Spleen (tissue), 11 donors: ENCODE data around the gene PSMD12. TPM values are rescaled to one million over a fixed set of nuclear protein-coding genes. Genes with fewer than 3 reads are reported as not detected.
"Not testable (repeated sequence)": the region's sequence is repeated elsewhere in the genome, so short reads cannot be mapped to it uniquely, and the experiment has no call there.

Experiments used
- DNase-seq: peaks from one replicate; pipeline ENCODE4 v3.0.0-alpha.2; 2020
- H3K27ac ChIP-seq, 8 donors: fragments of 200-600 bp; sonication (generic) in 7 of 8; 1 replicate in 4 of 8; 2 replicates in 4 of 8; pipeline versions ENCODE4 v1.5.0 to v1.8.0; 2016 to 2021; ENCODE audit warnings: inconsistent platforms in 4 of 8, mild to moderate bottlenecking in 4 of 8, moderate library complexity in 1 of 8
- H3K27me3 ChIP-seq, 7 donors: fragments of 200-600 bp; sonication (generic) in 6 of 7; replicated peaks in 1 of 7; 1 replicate in 4 of 7; 2 replicates in 3 of 7; pipeline versions ENCODE4 v1.5.0 to v1.8.0; 2016 to 2021; ENCODE audit warnings: inconsistent platforms in 3 of 7, mild to moderate bottlenecking in 1 of 7
- H3K36me3 ChIP-seq, 6 donors: fragments of 200-600 bp; sonication (generic) in 5 of 6; 1 replicate in 4 of 6; 2 replicates in 2 of 6; pipeline versions ENCODE4 v1.5.0 to v1.8.0; 2016 to 2021; ENCODE audit warnings: inconsistent platforms in 2 of 6
- H3K4me1 ChIP-seq, 6 donors: fragments of 200-600 bp; sonication (generic) in 5 of 6; 1 replicate in 3 of 6; 2 replicates in 3 of 6; pipeline versions ENCODE4 v1.5.0 to v1.8.0; 2016 to 2021; ENCODE audit warnings: inconsistent platforms in 3 of 6
- H3K4me3 ChIP-seq, 8 donors: fragments of 200-600 bp; sonication (generic) in 7 of 8; 1 replicate in 4 of 8; 2 replicates in 4 of 8; pipeline versions ENCODE4 v1.5.0 to v1.8.0; 2016 to 2021; ENCODE audit warnings: inconsistent platforms in 4 of 8, mild to moderate bottlenecking in 4 of 8, moderate library complexity in 2 of 8
- H3K9me3 ChIP-seq, 8 donors: fragments of 200-600 bp; sonication (generic) in 7 of 8; 1 replicate in 4 of 8; 2 replicates in 4 of 8; pipeline versions ENCODE4 v1.5.0 to v1.8.0; 2016 to 2021; ENCODE audit warnings: inconsistent platforms in 4 of 8
- POLR2A ChIP-seq, 3 donors: fragments of 450-650 bp; IDR thresholded peaks; one replicate each; pipeline ENCODE4 v1.5.1; 2017; ENCODE audit warnings: antibody characterized with exemption in 3 of 3, mild to moderate bottlenecking in 1 of 3
- POLR2AphosphoS5 ChIP-seq, 3 donors: sonication (generic); formaldehyde crosslinking; IDR thresholded peaks; one replicate each; pipeline ENCODE4 v1.5.1; 2017; ENCODE audit warnings: antibody characterized with exemption in 3 of 3
- WGBS, 5 donors: extraction: QIAGEN DNeasy Blood & Tissue Kit in 3 of 5; methylation state at CpG; one replicate each; pipeline versions ENCODE4 v1.1.5 to v1.1.7; 2013 to 2018; 5-methylcytosine and 5-hydroxymethylcytosine counted together
- intact Hi-C: fragments of 100-400 bp; cut with DNase I; formaldehyde crosslinking; loops from one replicate; pipeline ENCODE4 v1.15.0; 2023; ENCODE audit warnings: low total_unique reads
- polyA plus RNA-seq, 3 donors: library from polyadenylated mRNA; stranded (reverse); fragments of 200-250 nt; gene quantifications; one replicate each; pipeline ENCODE4 v1.2.1, GENCODE V29; 2013
- total RNA-seq, 7 donors: library from RNA; depleted of rRNA in 3 of 7; stranded (reverse); fragments of >200 nt in 3 of 7; fragmentation: NEBNext Ultra II Directional in 4 of 7; extraction: Animal tissue kit (Norgen Biotek cat#: 25700) in 4 of 7; gene quantifications; one replicate each; pipeline versions ENCODE4 v1.1.0 to v1.2.1, GENCODE V29; 2016 to 2021
- TF ChIP-seq, protein P1 (sequence below), 11 experiments: fragments of 200-600 bp in 7 of 11; fragments of 450-650 bp in 4 of 11; sonication (generic) in 4 of 11; IDR thresholded peaks in 8 of 11; conservative IDR thresholded peaks in 3 of 11; 1 replicate in 7 of 11; 2 replicates in 4 of 11; pipeline versions ENCODE4 v1.4.0 to v1.8.0; 2016 to 2021; ENCODE audit warnings: antibody characterized with exemption in 11 of 11, inconsistent platforms in 4 of 11, mild to moderate bottlenecking in 1 of 11
- donor health status: healthy with polysubstance abuse.
- donor health status: DM: no; HTN: no; CAD: no; lungs with moderate emphysema.
- donor health status: DM: no; HTN: no; CAD: no.
- donor health status: Bipolar disorder and iron deficiency.
- donor health status: healthy.
- donor health status: DM: no; HTN: no; CAD: no.
- donor health status: DM: yes; HTN: yes; CAD: no.

Gene PSMD12
- total and polyA plus RNA-seq, 10 donors: 13.8 to 46.4 (median 28.9) TPM

DNA sequence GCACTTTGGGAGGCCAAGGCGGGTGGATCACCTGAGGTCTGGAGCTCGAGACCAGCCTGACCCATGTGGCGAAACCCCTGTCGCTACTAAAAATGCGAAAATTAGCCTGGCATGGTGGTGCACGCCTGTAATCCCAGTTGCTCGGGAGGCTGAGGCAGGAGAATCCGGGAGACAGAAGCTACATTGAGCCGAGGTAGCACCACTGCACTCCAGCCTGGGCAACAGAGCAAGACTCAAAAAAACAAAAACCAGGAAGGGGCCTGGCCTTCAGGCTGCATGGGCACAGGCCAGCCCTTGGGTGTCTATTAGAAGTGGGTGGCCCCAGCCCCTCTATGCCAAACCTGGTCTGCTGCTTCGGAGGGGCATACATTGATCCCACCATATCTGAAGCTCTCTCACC, 56.0 kb downstream of the PSMD12 start:
- Histone ChIP-seq H3K4me1 (peaks cover 0 to 14% (median 5%) of the 10 kb centered on the region in 6 donors), H3K27ac (no peak overlapping the region), H3K4me3 (no peak overlapping the region), H3K36me3 (no peaks in the 10 kb centered on the region), H3K9me3 (no peaks in the 10 kb centered on the region), H3K27me3 (no peaks in the 10 kb centered on the region)
- 91 to 97% (median 94%) methylated on average over 10 of the region's 10 CpGs for WGBS, 5 donors
- no peak for DNase-seq
- TF ChIP-seq, protein P1, sequence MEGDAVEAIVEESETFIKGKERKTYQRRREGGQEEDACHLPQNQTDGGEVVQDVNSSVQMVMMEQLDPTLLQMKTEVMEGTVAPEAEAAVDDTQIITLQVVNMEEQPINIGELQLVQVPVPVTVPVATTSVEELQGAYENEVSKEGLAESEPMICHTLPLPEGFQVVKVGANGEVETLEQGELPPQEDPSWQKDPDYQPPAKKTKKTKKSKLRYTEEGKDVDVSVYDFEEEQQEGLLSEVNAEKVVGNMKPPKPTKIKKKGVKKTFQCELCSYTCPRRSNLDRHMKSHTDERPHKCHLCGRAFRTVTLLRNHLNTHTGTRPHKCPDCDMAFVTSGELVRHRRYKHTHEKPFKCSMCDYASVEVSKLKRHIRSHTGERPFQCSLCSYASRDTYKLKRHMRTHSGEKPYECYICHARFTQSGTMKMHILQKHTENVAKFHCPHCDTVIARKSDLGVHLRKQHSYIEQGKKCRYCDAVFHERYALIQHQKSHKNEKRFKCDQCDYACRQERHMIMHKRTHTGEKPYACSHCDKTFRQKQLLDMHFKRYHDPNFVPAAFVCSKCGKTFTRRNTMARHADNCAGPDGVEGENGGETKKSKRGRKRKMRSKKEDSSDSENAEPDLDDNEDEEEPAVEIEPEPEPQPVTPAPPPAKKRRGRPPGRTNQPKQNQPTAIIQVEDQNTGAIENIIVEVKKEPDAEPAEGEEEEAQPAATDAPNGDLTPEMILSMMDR (IDR thresholded peaks at IDR 0.05 in 8 of 11, conservative IDR thresholded peaks at IDR 0.05 in 3 of 11): no peak
- no peak for TF ChIP-seq POLR2AphosphoS5 (IDR thresholded peaks at IDR 0.05)
- no peak for TF ChIP-seq POLR2A (IDR thresholded peaks at IDR 0.05)
- intact Hi-C loops: no loop called here

DNA sequence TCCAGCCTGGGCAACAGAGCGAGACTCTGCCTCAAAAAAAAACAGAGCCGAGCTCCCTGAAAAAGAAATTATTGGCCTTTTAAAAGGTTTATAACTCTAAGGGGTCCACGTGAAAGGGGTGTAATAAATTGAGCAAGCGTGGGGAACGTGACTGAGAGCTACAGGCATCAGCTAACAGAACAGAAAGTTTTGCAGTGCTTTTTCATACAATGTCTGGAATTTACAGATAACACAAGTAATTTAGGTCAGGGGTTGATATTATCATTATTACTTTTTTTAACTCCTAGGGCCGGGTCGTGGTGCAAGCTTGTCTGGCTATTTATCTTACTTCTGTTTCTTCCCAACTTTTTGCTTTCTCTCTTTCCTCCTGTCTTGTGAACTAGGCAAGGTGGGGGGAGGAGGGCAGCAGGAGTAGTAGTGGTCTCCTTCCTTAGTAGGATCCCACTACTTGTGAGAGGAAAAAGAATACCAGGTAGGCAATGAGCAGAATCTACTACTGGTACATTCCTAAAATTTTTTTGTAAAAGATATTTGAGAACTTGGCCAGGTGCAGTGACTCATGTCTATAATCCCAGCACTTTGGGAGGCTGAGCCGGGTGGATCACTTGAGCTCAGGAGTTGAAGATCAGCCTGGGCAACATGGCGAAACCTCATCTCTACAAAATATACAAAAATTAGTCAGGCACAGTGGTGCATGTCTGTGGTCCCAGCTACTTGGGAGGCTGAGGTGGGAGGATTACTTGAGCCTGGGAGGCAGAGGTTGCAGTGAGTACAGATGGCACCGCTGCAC, 60.7 kb downstream of the PSMD12 start:
- DNase-seq, intact Hi-C loops, H3K27me3 ChIP-seq, H3K4me1 ChIP-seq, H3K36me3 ChIP-seq, H3K4me3 ChIP-seq, H3K9me3 ChIP-seq, H3K27ac ChIP-seq: not testable (repeated sequence)
- 77 to 85% (median 81%) methylated on average over 10 of the region's 10 CpGs for WGBS, 5 donors

DNA sequence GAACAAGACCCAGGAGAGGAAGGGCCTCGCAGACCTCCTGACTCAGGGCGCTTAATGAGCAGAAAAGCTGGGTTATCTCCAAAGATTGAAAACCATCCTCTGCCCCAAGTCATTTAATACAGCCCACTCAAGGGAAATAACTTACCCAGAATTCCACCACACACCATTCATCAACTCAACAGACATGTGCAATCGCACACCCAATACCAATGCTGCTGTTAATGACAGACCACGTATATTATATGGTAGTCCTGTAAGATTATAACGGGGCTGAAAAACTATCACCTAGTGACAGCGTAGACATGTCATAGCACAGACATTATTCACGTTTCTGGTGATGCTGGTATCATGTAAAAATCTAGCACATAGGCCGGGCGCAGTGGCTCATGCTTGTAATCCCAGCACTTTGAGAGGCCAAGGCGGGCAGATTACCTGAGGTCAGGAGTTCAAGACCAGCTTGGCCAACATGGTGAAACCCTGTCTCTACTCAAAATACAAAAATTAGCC, 68.9 kb downstream of the PSMD12 start:
- no peaks in the 10 kb centered on the region for H3K27me3 ChIP-seq
- H3K4me1 ChIP-seq: peaks cover 0 to 15% (median 11%) of the 10 kb centered on the region in 6 donors
- intact Hi-C loops: loop anchor here (5.0 kb wide), 1 partner anchor 75 kb away; no protein-coding TSS in a partner anchor
- H3K4me3 ChIP-seq: no peak overlapping the region
- H3K36me3 ChIP-seq: no peaks in the 10 kb centered on the region
- no peak for DNase-seq
- H3K9me3 ChIP-seq: no peaks in the 10 kb centered on the region
- TF ChIP-seq POLR2A (IDR thresholded peaks at IDR 0.05) (no peak), POLR2AphosphoS5 (IDR thresholded peaks at IDR 0.05) (no peak)
- TF ChIP-seq, protein P1 (IDR thresholded peaks at IDR 0.05 in 8 of 11, conservative IDR thresholded peaks at IDR 0.05 in 3 of 11): no peak
- no peak overlapping the region for H3K27ac ChIP-seq
- WGBS, 5 donors: 87 to 93% (median 89%) methylated on average over 10 of the region's 10 CpGs

DNA sequence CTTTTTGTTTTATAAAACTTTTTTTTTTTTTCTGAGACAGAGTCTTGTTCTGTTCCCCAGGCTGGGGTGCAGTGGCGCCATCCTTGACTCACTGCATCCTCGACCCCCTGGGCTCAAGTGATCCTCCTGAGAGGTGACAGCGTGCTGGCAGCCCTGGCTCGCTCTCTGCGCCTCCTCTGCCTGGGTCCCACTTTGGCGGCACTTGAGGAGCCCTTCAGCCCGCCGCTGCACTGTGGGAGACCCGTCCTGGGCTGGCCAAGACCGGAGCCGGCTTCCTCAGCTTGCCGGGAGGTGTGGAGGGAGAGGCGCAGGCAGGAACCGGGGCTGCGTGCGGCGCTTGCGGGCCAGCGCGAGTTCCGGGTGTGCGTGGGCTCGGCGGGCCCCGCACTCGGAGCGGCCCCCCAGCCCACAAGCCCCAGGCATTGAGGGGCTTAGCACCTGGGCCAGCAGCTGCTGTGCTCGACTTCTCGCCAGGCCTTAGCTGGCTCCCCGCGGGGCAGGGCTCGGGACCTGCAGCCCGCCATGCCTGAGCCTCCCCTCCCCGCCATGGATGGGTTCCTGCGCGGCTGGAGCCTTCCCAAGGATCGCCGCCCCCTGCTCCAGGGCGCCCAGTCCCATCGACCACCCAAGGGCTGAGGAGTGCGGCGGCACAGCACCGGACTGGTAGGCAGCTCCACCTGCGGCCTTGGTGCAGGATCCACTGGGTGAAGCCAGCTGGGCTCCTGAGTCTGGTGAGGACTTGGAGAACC, 71.8 kb downstream of the PSMD12 start:
- intact Hi-C loops: loop anchor here (5.0 kb wide), 1 partner anchor 72 kb away; no protein-coding TSS in a partner anchor
- no peak overlapping the region for H3K4me3 ChIP-seq
- H3K27me3 ChIP-seq: no peaks in the 10 kb centered on the region
- 90 to 97% (median 94%) methylated on average over 33 to 44 of the region's 44 CpGs for WGBS, 5 donors
- H3K36me3 ChIP-seq: no peaks in the 10 kb centered on the region
- no peak for TF ChIP-seq POLR2A (IDR thresholded peaks at IDR 0.05)
- TF ChIP-seq POLR2AphosphoS5 (IDR thresholded peaks at IDR 0.05): no peak
- TF ChIP-seq, protein P1 (IDR thresholded peaks at IDR 0.05 in 8 of 11, conservative IDR thresholded peaks at IDR 0.05 in 3 of 11): no peak
- peaks cover 0 to 29% (median 19%) of the 10 kb centered on the region in 6 donors for H3K4me1 ChIP-seq
- DNase-seq: no peak
- no peak overlapping the region for H3K27ac ChIP-seq
- H3K9me3 ChIP-seq: no peaks in the 10 kb centered on the region
